ENCODE data around the gene CLDN3. TPM values are rescaled to one million over a fixed set of nuclear protein-coding genes. Genes with fewer than 3 reads are reported as not detected.
"Not testable (repeated sequence)": the region's sequence is repeated elsewhere in the genome, so short reads cannot be mapped to it uniquely, and the experiment has no call there.

CLDN3 gene
- total RNA-seq, 1 donor from 2014 or later, result 0.19 TPM

DNA sequence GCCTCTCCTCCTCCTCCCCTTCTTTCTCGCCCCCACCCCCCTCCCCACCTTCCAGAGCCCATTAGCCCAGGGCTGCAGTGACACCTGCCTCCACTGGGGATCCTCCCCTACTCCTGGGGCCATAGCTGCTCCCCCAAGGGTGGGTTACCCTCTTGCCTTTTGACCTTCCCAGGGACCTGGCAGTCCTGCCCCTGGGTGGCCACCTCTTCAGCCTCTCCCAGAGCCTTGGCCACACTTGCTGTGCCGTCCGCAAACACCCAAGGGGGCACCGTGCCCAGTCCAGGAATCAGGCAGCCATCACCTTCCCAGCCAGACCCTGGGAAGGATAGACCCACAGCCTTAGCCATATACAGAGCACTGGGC, 40.9 kb upstream of the CLDN3 start:
- no peak overlapping the region for H3K27ac Mint-ChIP-seq (ENCODE audit: unreplicated experiment)
- DNase-seq (ENCODE audit: low read depth, low spot score), result no peak
- H3K4me3 Mint-ChIP-seq, result no peak overlapping the region
- H3K4me1 Mint-ChIP-seq, result no peaks in the 10 kb centered on the region
- H3K9me3 Mint-ChIP-seq, result no peaks in the 10 kb centered on the region
- peaks cover 4% of the 10 kb centered on the region for H3K27me3 Mint-ChIP-seq (ENCODE audit: low read depth)
- no peaks in the 10 kb centered on the region for H3K36me3 Mint-ChIP-seq (ENCODE audit: low read depth)
- TF ChIP-seq, protein P1, sequence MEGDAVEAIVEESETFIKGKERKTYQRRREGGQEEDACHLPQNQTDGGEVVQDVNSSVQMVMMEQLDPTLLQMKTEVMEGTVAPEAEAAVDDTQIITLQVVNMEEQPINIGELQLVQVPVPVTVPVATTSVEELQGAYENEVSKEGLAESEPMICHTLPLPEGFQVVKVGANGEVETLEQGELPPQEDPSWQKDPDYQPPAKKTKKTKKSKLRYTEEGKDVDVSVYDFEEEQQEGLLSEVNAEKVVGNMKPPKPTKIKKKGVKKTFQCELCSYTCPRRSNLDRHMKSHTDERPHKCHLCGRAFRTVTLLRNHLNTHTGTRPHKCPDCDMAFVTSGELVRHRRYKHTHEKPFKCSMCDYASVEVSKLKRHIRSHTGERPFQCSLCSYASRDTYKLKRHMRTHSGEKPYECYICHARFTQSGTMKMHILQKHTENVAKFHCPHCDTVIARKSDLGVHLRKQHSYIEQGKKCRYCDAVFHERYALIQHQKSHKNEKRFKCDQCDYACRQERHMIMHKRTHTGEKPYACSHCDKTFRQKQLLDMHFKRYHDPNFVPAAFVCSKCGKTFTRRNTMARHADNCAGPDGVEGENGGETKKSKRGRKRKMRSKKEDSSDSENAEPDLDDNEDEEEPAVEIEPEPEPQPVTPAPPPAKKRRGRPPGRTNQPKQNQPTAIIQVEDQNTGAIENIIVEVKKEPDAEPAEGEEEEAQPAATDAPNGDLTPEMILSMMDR (conservative IDR thresholded peaks at IDR 0.05), result no peak

DNA sequence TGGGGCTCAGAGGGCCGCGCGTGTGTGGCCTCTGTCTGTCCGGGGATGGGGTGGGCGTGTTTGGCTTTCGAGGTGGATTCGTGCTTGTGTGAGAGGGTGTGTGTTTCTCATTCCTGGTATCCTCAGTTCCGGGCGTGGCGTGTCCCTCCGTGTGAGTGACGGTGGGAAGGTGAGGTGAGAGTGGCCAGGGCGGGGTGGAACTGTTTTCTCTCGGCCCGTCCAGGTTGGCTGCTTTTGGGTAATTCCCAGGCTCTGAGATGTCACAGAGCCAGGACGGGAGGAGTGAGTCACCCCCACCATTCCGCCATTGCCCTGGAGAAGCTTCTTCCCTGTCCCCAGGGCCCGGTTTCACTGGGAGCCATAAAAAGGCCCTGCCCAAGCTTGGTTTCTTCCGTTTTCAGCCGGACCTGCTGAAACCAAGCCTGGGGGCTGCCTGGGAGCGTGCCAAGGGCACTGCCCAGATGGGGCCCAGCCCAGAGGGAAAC, 39.4 kb upstream of the CLDN3 start:
- H3K27me3 Mint-ChIP-seq (ENCODE audit: low read depth), result peaks cover 4% of the 10 kb centered on the region
- H3K9me3 Mint-ChIP-seq, result no peaks in the 10 kb centered on the region
- no peaks in the 10 kb centered on the region for H3K36me3 Mint-ChIP-seq (ENCODE audit: low read depth)
- TF ChIP-seq, protein P1 (conservative IDR thresholded peaks at IDR 0.05), result no peak
- H3K27ac Mint-ChIP-seq (ENCODE audit: unreplicated experiment), result no peak overlapping the region
- DNase-seq (ENCODE audit: low read depth, low spot score), result no peak
- no peak overlapping the region for H3K4me3 Mint-ChIP-seq
- no peaks in the 10 kb centered on the region for H3K4me1 Mint-ChIP-seq

DNA sequence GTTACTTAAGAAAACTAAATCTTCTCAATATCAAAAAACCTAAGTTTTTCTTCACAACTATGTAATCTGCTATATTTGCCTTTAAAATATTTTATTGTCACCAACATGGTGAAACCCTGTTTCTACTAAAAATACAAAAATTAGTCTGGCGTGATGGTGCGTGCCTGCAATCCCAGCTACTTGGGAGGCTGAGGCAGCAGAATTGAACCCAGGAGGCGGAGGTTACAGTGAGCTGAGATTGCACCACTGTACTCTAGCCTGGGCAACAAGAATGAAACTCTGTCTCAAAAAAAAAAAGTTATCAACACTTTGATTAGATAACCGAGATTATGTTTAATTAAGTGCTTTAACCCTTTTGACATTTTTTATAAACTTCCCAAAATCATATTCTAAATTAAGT, 32.4 kb upstream of the CLDN3 start:
- H3K27ac Mint-ChIP-seq (ENCODE audit: unreplicated experiment), result no peak overlapping the region
- H3K36me3 Mint-ChIP-seq (ENCODE audit: low read depth), result peaks cover 3% of the 10 kb centered on the region
- TF ChIP-seq, protein P1 (conservative IDR thresholded peaks at IDR 0.05), result no peak
- H3K4me3 Mint-ChIP-seq, result no peak overlapping the region
- DNase-seq (ENCODE audit: low read depth, low spot score), result no peak
- H3K27me3 Mint-ChIP-seq (ENCODE audit: low read depth), result no peaks in the 10 kb centered on the region
- no peaks in the 10 kb centered on the region for H3K4me1 Mint-ChIP-seq
- H3K9me3 Mint-ChIP-seq, result no peaks in the 10 kb centered on the region

DNA sequence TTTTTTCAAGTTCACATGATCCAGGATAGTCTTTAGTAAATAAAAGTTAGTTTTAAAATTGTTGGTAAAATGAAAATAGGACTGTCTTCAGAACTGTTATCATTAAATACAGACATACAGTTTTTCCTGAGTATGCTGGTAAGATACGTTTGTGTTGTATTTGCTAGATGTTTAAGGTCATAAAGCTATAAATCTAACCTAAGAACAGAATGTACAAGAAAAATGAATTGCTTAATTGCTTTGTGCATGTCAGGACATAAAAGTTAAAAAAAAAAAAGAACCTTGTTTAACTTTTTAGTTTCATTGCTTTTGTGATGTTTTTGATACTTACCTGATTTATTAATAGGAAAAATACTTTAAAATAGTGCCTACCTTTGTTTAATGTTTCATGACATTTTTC, 31.5 kb upstream of the CLDN3 start:
- TF ChIP-seq, protein P1 (conservative IDR thresholded peaks at IDR 0.05), result no peak
- Mint-ChIP-seq H3K4me1 (no peaks in the 10 kb centered on the region), H3K27ac (ENCODE audit: unreplicated experiment) (no peak overlapping the region), H3K27me3 (ENCODE audit: low read depth) (no peaks in the 10 kb centered on the region), H3K4me3 (no peak overlapping the region), H3K9me3 (no peaks in the 10 kb centered on the region), H3K36me3 (ENCODE audit: low read depth) (peaks cover 3% of the 10 kb centered on the region)
- no peak for DNase-seq (ENCODE audit: low read depth, low spot score)

DNA sequence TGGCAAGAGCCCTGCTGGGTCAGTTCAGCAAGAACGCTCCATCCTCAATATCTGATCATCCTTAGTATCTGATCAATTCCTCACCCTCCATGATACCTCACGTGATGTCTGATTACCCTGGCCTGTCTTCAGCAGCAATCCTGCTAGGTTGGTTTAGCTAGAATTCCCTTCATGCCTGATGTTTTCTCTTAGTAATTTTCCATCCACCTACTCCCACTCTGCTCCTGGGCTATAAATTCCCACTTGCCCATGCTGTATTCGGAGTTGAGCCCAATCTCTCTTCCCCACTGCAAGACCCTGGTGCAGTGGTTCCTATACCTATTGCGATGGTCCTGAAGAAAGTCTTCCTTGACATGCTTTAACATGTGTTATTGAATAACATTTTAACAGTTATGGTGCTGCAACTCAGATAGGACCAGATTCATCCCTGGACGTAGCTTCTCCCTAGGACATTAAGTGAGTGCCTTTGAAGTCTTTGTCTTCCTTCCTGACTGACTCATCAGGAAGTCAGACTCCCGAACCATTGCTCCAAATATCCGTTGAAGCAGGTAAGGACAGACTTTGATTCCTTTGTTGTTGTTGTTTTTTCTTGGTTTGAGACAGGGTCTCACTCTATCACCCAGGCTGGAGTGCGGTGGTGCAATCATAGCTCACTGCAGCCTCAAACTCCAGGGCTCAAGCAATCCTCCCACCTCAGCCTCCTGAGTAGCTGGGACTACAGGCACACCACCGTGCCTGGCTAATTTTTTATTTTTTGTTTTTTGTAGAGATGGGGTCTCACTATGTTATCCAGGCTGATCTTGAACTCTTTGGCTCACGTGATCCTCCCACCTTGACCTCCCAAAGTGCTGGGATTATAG, 29.4 kb upstream of the CLDN3 start:
- peaks cover 3% of the 10 kb centered on the region for H3K9me3 Mint-ChIP-seq
- no peaks in the 10 kb centered on the region for H3K27me3 Mint-ChIP-seq (ENCODE audit: low read depth)
- H3K36me3 Mint-ChIP-seq (ENCODE audit: low read depth), result peaks cover 3% of the 10 kb centered on the region
- no peaks in the 10 kb centered on the region for H3K4me1 Mint-ChIP-seq
- TF ChIP-seq, protein P1 (conservative IDR thresholded peaks at IDR 0.05), result no peak
- H3K4me3 Mint-ChIP-seq, result no peak overlapping the region
- no peak overlapping the region for H3K27ac Mint-ChIP-seq (ENCODE audit: unreplicated experiment)
- DNase-seq (ENCODE audit: low read depth, low spot score), result no peak

DNA sequence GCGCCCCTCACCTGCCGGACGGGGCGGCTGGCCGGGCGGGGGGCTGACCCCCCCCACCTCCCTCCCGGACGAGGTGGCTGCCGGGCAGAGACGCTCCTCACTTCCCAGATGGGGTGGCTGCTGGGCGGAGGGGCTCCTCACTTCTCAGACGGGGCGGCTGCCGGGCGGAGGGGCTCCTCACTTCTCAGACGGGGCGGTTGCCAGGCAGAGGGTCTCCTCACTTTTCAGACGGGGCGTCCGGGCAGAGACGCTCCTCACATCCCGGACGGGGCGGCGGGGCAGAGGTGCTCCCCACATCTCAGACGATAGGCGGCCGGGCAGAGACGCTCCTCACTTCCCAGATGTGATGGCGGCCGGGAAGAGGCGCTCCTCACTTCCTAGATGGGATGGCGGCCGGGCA, 27.1 kb upstream of the CLDN3 start:
- H3K27ac Mint-ChIP-seq (ENCODE audit: unreplicated experiment); H3K4me1 Mint-ChIP-seq; H3K27me3 Mint-ChIP-seq (ENCODE audit: low read depth); H3K4me3 Mint-ChIP-seq; DNase-seq (ENCODE audit: low read depth, low spot score); H3K36me3 Mint-ChIP-seq (ENCODE audit: low read depth); H3K9me3 Mint-ChIP-seq: not testable (repeated sequence)

DNA sequence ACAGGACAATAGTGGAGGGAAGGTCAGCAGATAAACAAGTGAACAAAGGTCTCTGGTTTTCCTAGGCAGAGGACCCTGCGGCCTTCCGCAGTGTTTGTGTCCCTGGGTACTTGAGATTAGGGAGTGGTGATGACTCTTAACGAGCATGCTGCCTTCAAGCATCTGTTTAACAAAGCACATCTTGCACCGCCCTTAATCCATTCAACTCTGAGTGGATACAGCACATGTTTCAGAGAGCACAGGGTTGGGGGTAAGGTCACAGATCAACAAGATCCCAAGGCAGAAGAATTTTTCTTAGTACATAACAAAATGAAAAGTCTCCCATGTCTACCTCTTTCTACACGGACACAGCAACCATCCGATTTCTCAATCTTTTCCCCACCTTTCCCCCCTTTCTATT, 26.6 kb upstream of the CLDN3 start:
- H3K9me3 Mint-ChIP-seq; H3K4me3 Mint-ChIP-seq; H3K27ac Mint-ChIP-seq (ENCODE audit: unreplicated experiment); H3K36me3 Mint-ChIP-seq (ENCODE audit: low read depth); H3K27me3 Mint-ChIP-seq (ENCODE audit: low read depth); DNase-seq (ENCODE audit: low read depth, low spot score): not testable (repeated sequence)
- peaks cover 10% of the 10 kb centered on the region for H3K4me1 Mint-ChIP-seq

DNA sequence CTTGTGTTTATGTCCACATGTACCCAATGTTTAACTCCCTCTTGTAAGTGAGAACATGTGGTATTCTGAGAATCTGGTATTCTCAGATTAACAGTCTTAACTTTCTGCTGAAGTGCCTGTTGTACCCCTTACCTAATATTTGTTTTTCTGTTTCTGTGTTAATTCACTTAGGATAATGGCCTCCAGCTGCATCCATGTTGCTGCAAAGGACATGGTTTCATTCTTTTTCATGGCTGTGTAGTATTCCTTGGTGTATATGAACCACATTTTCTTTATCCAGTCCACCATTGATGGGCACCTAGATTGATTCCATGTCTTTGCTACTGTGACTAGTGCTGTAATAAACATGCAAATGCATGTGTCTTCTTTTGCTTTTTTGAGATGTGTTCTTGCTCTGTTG, 25.1 kb upstream of the CLDN3 start:
- H3K4me1 Mint-ChIP-seq, result peaks cover 10% of the 10 kb centered on the region
- not testable (repeated sequence) for H3K27ac Mint-ChIP-seq (ENCODE audit: unreplicated experiment); H3K4me3 Mint-ChIP-seq; H3K27me3 Mint-ChIP-seq (ENCODE audit: low read depth); H3K36me3 Mint-ChIP-seq (ENCODE audit: low read depth); H3K9me3 Mint-ChIP-seq; DNase-seq (ENCODE audit: low read depth, low spot score)

DNA sequence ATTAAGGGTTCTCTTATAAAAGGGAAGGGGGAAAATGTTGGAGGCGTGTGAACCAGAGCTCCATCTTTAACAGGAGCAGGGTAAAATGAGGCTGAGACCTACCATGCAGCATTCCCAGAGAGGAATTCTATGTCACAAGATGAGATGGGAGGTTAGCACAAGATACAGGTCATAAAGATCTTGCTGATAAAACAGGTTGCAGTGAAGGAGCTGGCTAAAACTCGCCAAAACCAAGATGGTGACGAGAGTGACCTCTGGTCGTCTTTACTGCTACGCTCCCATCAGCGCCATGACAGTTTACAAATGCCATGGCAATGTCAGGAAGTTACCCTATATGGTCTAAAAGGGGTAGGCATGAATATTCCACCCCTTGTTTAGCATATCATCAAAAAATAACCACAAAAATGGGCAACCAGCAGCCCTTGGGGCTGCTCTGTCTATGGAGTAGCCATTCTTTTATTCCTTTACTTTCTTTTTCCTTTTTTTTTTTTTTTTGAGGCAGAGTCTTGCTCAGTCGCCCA, 21.2 kb upstream of the CLDN3 start:
- not testable (repeated sequence) for H3K27me3 Mint-ChIP-seq (ENCODE audit: low read depth); H3K9me3 Mint-ChIP-seq; H3K36me3 Mint-ChIP-seq (ENCODE audit: low read depth); DNase-seq (ENCODE audit: low read depth, low spot score); H3K4me3 Mint-ChIP-seq
- Mint-ChIP-seq H3K27ac (ENCODE audit: unreplicated experiment) (peak overlapping the region; percentile 67), H3K4me1 (peaks cover 10% of the 10 kb centered on the region)

Data from neural crest cell (in vitro differentiated cells).